Neural cell (in vitro differentiated cells): ENCODE measurements around the gene MAPK8IP2. TPM values are rescaled to one million over a fixed set of nuclear protein-coding genes. Genes with fewer than 3 reads are reported as not detected.

Source experiments
- H2AFZ ChIP-seq: fragments of 200-600, 300-800 bp; sonication (generic), shearing (Covaris generic); 2 replicates; pipeline ENCODE4 v1.6.0; 2014; ENCODE audit warnings: low read depth, mild to moderate bottlenecking, antibody characterized with exemption, low read length, moderate library complexity
- H3F3A ChIP-seq: fragments of 200-600 bp; shearing (Covaris generic); 2 replicates; pipeline ENCODE4 v1.6.1; 2016; ENCODE audit warnings: mild to moderate bottlenecking, moderate library complexity, mixed read lengths, antibody characterized with exemption, low read length; ENCODE audit not compliant: insufficient read depth, poor library complexity, severe bottlenecking
- H3K27ac ChIP-seq: fragments of 200-600, 300-800 bp; sonication (generic), shearing (Covaris generic); 2 replicates; pipeline ENCODE4 v1.5.1; 2014; ENCODE audit warnings: mild to moderate bottlenecking, low read length, moderate library complexity
- H3K27me3 ChIP-seq: fragments of 300-800, 200-600 bp; sonication (generic), shearing (Covaris generic); 2 replicates; pipeline ENCODE4 v1.6.0; 2014; ENCODE audit warnings: mild to moderate bottlenecking, low read depth, low read length, moderate library complexity; ENCODE audit not compliant: insufficient read depth
- H3K36me3 ChIP-seq: fragments of 300-800, 200-600 bp; sonication (generic), shearing (Covaris generic); 2 replicates; pipeline ENCODE4 v1.5.1; 2014; ENCODE audit warnings: mild to moderate bottlenecking, antibody characterized with exemption, low read length, moderate library complexity; ENCODE audit not compliant: insufficient read depth
- H3K4me2 ChIP-seq: fragments of 300-800, 200-600 bp; sonication (generic), shearing (Covaris generic); 2 replicates; pipeline ENCODE4 v1.6.0; 2014; ENCODE audit warnings: mild to moderate bottlenecking, low read length
- H3K4me3 ChIP-seq: fragments of 300-800, 200-600 bp; sonication (generic), shearing (Covaris generic); 2 replicates; pipeline ENCODE4 v1.5.1; 2014; ENCODE audit warnings: mild to moderate bottlenecking, low read length, moderate library complexity
- H3K79me2 ChIP-seq: fragments of 200-600 bp; shearing (Covaris generic); replicated peaks from 2 replicates; pipeline ENCODE4 v1.6.0; 2014; ENCODE audit warnings: mild to moderate bottlenecking, low read length, moderate library complexity; ENCODE audit not compliant: insufficient read depth
- H3K9ac ChIP-seq: fragments of 300-800, 200-600 bp; sonication (generic), shearing (Covaris generic); 2 replicates; pipeline ENCODE4 v1.6.1; 2016; ENCODE audit warnings: mild to moderate bottlenecking, low read length, mixed read lengths
- H3K9me2 ChIP-seq: fragments of 200-600 bp; shearing (Covaris generic); 2 replicates; pipeline ENCODE4 v1.6.1; 2016; ENCODE audit warnings: mild to moderate bottlenecking, low read length, mixed read lengths; ENCODE audit not compliant: insufficient read depth
- H3K9me3 ChIP-seq: fragments of 200-600, 300-800 bp; sonication (generic), shearing (Covaris generic); 2 replicates; pipeline ENCODE4 v1.6.1; 2016; ENCODE audit warnings: mild to moderate bottlenecking, mixed run types, low read length, moderate library complexity, mixed read lengths
- H4K20me1 ChIP-seq: fragments of 200-600 bp; shearing (Covaris generic); 2 replicates; pipeline ENCODE4 v1.6.1; 2016; ENCODE audit warnings: mild to moderate bottlenecking, mixed run types; ENCODE audit not compliant: insufficient read depth
- CTCF ChIP-seq: fragments of 450-650 bp; IDR thresholded peaks from 2 replicates; pipeline ENCODE4 v1.5.1; 2014; ENCODE audit warnings: antibody characterized with exemption, mild to moderate bottlenecking, moderate library complexity; ENCODE audit not compliant: poor library complexity, severe bottlenecking
- EP300 ChIP-seq: fragments of 450-650 bp; conservative IDR thresholded peaks from 2 replicates; pipeline ENCODE4 v1.6.1; 2014; ENCODE audit warnings: antibody characterized with exemption, mild to moderate bottlenecking, moderate library complexity; ENCODE audit not compliant: poor library complexity, severe bottlenecking
- EZH2 ChIP-seq: fragments of 200-600, 300-800 bp; shearing (Covaris generic), sonication (generic); IDR thresholded peaks from 2 replicates; pipeline ENCODE4 v1.6.1; 2014; ENCODE audit warnings: antibody characterized with exemption, low read length, borderline replicate concordance, mild to moderate bottlenecking; ENCODE audit not compliant: insufficient read depth, poor library complexity, severe bottlenecking
- MXI1 ChIP-seq: fragments of 450-650 bp; conservative IDR thresholded peaks from 2 replicates; pipeline ENCODE4 v1.6.1; 2014; ENCODE audit warnings: antibody characterized with exemption, mild to moderate bottlenecking; ENCODE audit not compliant: poor library complexity, severe bottlenecking
- POLR2AphosphoS5 ChIP-seq: IDR thresholded peaks from 2 replicates; pipeline ENCODE4 v1.6.1; 2012
- RAD21 ChIP-seq: fragments of 450-650 bp; conservative IDR thresholded peaks from 2 replicates; pipeline ENCODE4 v1.6.1; 2014; ENCODE audit warnings: antibody characterized with exemption, mild to moderate bottlenecking, moderate library complexity
- SMC3 ChIP-seq: fragments of 450-650 bp; conservative IDR thresholded peaks from 2 replicates; pipeline ENCODE4 v1.6.1; 2014; ENCODE audit warnings: antibody characterized with exemption, mild to moderate bottlenecking, moderate library complexity; ENCODE audit not compliant: poor library complexity
- TAF1 ChIP-seq: IDR thresholded peaks from 2 replicates; pipeline ENCODE4 v1.6.1; 2012; ENCODE audit warnings: low read depth
- polyA plus RNA-seq: library from polyadenylated mRNA; depleted of rRNA; stranded (reverse); fragments of >200 nt; gene quantifications from 2 replicates; pipeline ENCODE4 v1.2.3, GENCODE V29; 2014
- TF ChIP-seq, protein P1 (sequence below): IDR thresholded peaks from 2 replicates; pipeline ENCODE4 v1.6.1; 2012; ENCODE audit warnings: borderline replicate concordance

MAPK8IP2 gene
- polyA plus RNA-seq, 1 donor from 2014 or later: 48.0 TPM

DNA sequence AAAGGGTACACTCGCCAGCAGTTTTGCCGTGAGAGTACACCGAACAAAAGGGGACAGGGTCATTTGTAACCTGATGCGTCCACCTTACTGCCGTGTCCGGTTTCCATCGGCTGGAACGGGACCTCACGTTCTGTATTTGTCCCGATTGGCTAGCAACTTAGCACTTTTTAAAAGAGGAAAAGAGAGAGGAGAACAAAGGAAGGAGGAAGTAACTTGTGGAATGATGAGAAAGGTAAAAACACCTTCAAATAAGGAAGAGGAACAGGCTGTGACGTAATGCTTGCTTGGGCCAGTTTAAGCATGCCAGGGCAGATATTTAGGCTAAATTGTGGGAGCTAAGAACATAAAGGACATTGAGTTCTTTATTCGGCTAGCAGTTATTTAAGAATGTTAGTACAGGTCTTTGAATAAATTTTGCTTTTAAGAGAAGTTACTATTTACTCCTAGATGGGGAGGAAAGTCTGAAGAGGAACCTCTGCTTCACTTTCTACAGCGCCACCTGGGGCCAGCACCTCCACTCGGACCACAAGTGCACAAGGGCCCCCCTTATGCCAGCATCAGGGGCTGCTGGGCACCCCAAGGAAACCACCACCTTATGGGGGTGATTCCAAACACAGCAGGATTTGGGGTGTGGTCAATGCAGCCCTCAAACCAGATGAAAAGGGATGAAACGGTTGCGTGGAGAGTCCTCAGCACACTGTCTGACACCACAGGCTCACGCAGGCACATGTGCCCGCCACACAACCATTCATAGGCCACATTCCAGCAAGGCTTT, 21.5 kb downstream of the MAPK8IP2 start:
- no peak overlapping the region for H3K4me2 ChIP-seq
- TF ChIP-seq, protein P1, sequence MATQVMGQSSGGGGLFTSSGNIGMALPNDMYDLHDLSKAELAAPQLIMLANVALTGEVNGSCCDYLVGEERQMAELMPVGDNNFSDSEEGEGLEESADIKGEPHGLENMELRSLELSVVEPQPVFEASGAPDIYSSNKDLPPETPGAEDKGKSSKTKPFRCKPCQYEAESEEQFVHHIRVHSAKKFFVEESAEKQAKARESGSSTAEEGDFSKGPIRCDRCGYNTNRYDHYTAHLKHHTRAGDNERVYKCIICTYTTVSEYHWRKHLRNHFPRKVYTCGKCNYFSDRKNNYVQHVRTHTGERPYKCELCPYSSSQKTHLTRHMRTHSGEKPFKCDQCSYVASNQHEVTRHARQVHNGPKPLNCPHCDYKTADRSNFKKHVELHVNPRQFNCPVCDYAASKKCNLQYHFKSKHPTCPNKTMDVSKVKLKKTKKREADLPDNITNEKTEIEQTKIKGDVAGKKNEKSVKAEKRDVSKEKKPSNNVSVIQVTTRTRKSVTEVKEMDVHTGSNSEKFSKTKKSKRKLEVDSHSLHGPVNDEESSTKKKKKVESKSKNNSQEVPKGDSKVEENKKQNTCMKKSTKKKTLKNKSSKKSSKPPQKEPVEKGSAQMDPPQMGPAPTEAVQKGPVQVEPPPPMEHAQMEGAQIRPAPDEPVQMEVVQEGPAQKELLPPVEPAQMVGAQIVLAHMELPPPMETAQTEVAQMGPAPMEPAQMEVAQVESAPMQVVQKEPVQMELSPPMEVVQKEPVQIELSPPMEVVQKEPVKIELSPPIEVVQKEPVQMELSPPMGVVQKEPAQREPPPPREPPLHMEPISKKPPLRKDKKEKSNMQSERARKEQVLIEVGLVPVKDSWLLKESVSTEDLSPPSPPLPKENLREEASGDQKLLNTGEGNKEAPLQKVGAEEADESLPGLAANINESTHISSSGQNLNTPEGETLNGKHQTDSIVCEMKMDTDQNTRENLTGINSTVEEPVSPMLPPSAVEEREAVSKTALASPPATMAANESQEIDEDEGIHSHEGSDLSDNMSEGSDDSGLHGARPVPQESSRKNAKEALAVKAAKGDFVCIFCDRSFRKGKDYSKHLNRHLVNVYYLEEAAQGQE: no peak
- TF ChIP-seq TAF1: no peak
- no peak for TF ChIP-seq CTCF
- H3K27ac ChIP-seq: no peak overlapping the region
- H3K9ac ChIP-seq: no peak overlapping the region
- no peak overlapping the region for H2AFZ ChIP-seq
- no peaks in the 10 kb centered on the region for H3K9me3 ChIP-seq
- H3K27me3 ChIP-seq: no peaks in the 10 kb centered on the region
- H3K4me3 ChIP-seq: no peak overlapping the region
- no peaks in the 10 kb centered on the region for H3F3A ChIP-seq
- no peaks in the 10 kb centered on the region for H3K36me3 ChIP-seq
- no peaks in the 10 kb centered on the region for H3K9me2 ChIP-seq
- H4K20me1 ChIP-seq: no peaks in the 10 kb centered on the region
- H3K79me2 ChIP-seq: no peaks in the 10 kb centered on the region

- TF ChIP-seq, protein P1: no peak
- no peak for TF ChIP-seq RAD21
- no peak for TF ChIP-seq POLR2AphosphoS5
- TF ChIP-seq MXI1: no peak
- TF ChIP-seq CTCF: no peak
- no peak for TF ChIP-seq EP300
- no peak for TF ChIP-seq TAF1
- no peak for TF ChIP-seq SMC3
- no peak for TF ChIP-seq EZH2
- Histone ChIP-seq H3K9ac (no peak overlapping the region), H4K20me1 (no peaks in the 10 kb centered on the region), H3K36me3 (no peaks in the 10 kb centered on the region), H3K79me2 (no peaks in the 10 kb centered on the region), H3K9me2 (no peaks in the 10 kb centered on the region), H2AFZ (no peak overlapping the region), H3K4me3 (no peak overlapping the region), H3K9me3 (no peaks in the 10 kb centered on the region), H3K4me2 (no peak overlapping the region), H3K27me3 (no peaks in the 10 kb centered on the region), H3K27ac (no peak overlapping the region), H3F3A (no peaks in the 10 kb centered on the region)
Observed at GRCh38 chr22:50622723-50623327, 22.2 kb downstream of the MAPK8IP2 start.
